Endothelial cell (in vitro differentiated cells): ENCODE data around the gene RPS27L. TPM values are rescaled to one million over a fixed set of nuclear protein-coding genes. Genes with fewer than 3 reads are reported as not detected.

Experiments
- DNase-seq: peaks from one replicate; pipeline ENCODE4 v3.0.0; 2021; ENCODE audit warnings: low spot score
- H3K27ac Mint-ChIP-seq: one replicate; pipeline ENCODE4 v1.8.0; 2021; ENCODE audit warnings: mixed read lengths, inconsistent platforms; ENCODE audit not compliant: unreplicated experiment
- H3K27me3 Mint-ChIP-seq: one replicate; pipeline ENCODE4 v1.8.0; 2021; ENCODE audit warnings: mild to moderate bottlenecking, moderate library complexity, mixed read lengths, inconsistent platforms; ENCODE audit not compliant: unreplicated experiment
- H3K36me3 Mint-ChIP-seq: one replicate; pipeline ENCODE4 v1.8.0; 2021; ENCODE audit warnings: mild to moderate bottlenecking, low read depth, mixed read lengths, inconsistent platforms; ENCODE audit not compliant: unreplicated experiment
- H3K4me1 Mint-ChIP-seq: one replicate; pipeline ENCODE4 v1.8.0; 2021; ENCODE audit warnings: mild to moderate bottlenecking, mixed read lengths, inconsistent platforms; ENCODE audit not compliant: unreplicated experiment
- H3K4me3 Mint-ChIP-seq: one replicate; pipeline ENCODE4 v1.8.0; 2021; ENCODE audit warnings: mild to moderate bottlenecking, mixed read lengths, inconsistent platforms; ENCODE audit not compliant: unreplicated experiment
- H3K9me3 Mint-ChIP-seq: one replicate; pipeline ENCODE4 v1.8.0; 2021; ENCODE audit warnings: mixed read lengths, inconsistent platforms; ENCODE audit not compliant: unreplicated experiment
- CTCF ChIP-seq: fragments of 200-600 bp; sonication (generic); IDR thresholded peaks from one replicate; pipeline ENCODE4 v1.5.0; 2021; ENCODE audit warnings: antibody characterized with exemption; ENCODE audit not compliant: unreplicated experiment
- total RNA-seq: library from RNA; stranded (reverse); fragmentation: NEBNext Ultra II Directional; extraction: Animal tissue kit (Norgen Biotek cat#: 25700); gene quantifications from one replicate; pipeline ENCODE4 v1.2.1, GENCODE V29; 2021; ENCODE audit not compliant: unreplicated experiment

The RPS27L gene
- total RNA-seq, 1 donor from 2014 or later: 149 TPM

- TF ChIP-seq CTCF: no peak
- no peaks in the 10 kb centered on the region for H3K4me1 Mint-ChIP-seq
- no peak overlapping the region for H3K4me3 Mint-ChIP-seq
- H3K36me3 Mint-ChIP-seq: no peaks in the 10 kb centered on the region
- H3K27ac Mint-ChIP-seq: no peak overlapping the region
- no peak for DNase-seq
- H3K9me3 Mint-ChIP-seq: no peaks in the 10 kb centered on the region
- H3K27me3 Mint-ChIP-seq: peaks cover 2% of the 10 kb centered on the region
Observed at GRCh38 chr15:63112871-63113270, 44.4 kb downstream of the RPS27L start.

- DNase-seq: no peak
- Mint-ChIP-seq H3K27ac (no peak overlapping the region), H3K27me3 (peaks cover 2% of the 10 kb centered on the region), H3K9me3 (no peaks in the 10 kb centered on the region), H3K36me3 (no peaks in the 10 kb centered on the region), H3K4me3 (no peak overlapping the region), H3K4me1 (no peaks in the 10 kb centered on the region)
- TF ChIP-seq CTCF: no peak
Observed at GRCh38 chr15:63111481-63111880, 45.8 kb downstream of the RPS27L start.

GRCh38 chr15:63110428-63111026 lies 46.8 kb downstream of the RPS27L start:
- H3K4me3 Mint-ChIP-seq: no peak overlapping the region
- H3K36me3 Mint-ChIP-seq: no peaks in the 10 kb centered on the region
- H3K27me3 Mint-ChIP-seq: peaks cover 2% of the 10 kb centered on the region
- H3K4me1 Mint-ChIP-seq: no peaks in the 10 kb centered on the region
- TF ChIP-seq CTCF: no peak
- no peaks in the 10 kb centered on the region for H3K9me3 Mint-ChIP-seq
- DNase-seq: no peak
- H3K27ac Mint-ChIP-seq: no peak overlapping the region

GRCh38 chr15:63109920-63110319 lies 47.4 kb downstream of the RPS27L start:
- H3K9me3 Mint-ChIP-seq: no peaks in the 10 kb centered on the region
- DNase-seq: no peak

More at GRCh38 chr15:63109920-63110319, 47.4 kb downstream of the RPS27L start:
- Mint-ChIP-seq H3K27me3 (peaks cover 2% of the 10 kb centered on the region), H3K36me3 (no peaks in the 10 kb centered on the region), H3K4me1 (no peaks in the 10 kb centered on the region), H3K27ac (no peak overlapping the region), H3K4me3 (no peak overlapping the region)
- TF ChIP-seq CTCF: no peak
